GM19035 (cell line): ENCODE measurements around the gene SLC25A29.
"Not testable (repeated sequence)": the region's sequence is repeated elsewhere in the genome, so short reads cannot be mapped to it uniquely, and the experiment has no call there.

Experiments
- ATAC-seq: cut with Tn5 transposase; IDR thresholded peaks from one replicate; pipeline ENCODE4 v1.9.1; 2021; ENCODE audit not compliant: unreplicated experiment

SLC25A29 gene

GRCh38 chr14:100294963-100295330 lies 11.3 kb downstream of the SLC25A29 start:
- no peak for ATAC-seq

- no peak for ATAC-seq
Observed at GRCh38 chr14:100294213-100294962, 11.9 kb downstream of the SLC25A29 start.

GRCh38 chr14:100293497-100294212 lies 12.6 kb downstream of the SLC25A29 start:
- no peak for ATAC-seq

- no peak for ATAC-seq
Observed at GRCh38 chr14:100292776-100293461, 13.3 kb downstream of the SLC25A29 start.

GRCh38 chr14:100292301-100292775 lies 13.9 kb downstream of the SLC25A29 start:
- ATAC-seq, result no peak

- ATAC-seq, result no peak
Observed at GRCh38 chr14:100291305-100292075, 14.8 kb downstream of the SLC25A29 start.

- no peak for ATAC-seq
Observed at GRCh38 chr14:100290607-100291304, 15.5 kb downstream of the SLC25A29 start.

GRCh38 chr14:100289916-100290606 lies 16.2 kb downstream of the SLC25A29 start:
- ATAC-seq, result no peak

GRCh38 chr14:100288382-100289185 lies 17.7 kb downstream of the SLC25A29 start:
- ATAC-seq, result no peak

- ATAC-seq, result not testable (repeated sequence)
Observed at GRCh38 chr14:100287998-100288295, 18.3 kb downstream of the SLC25A29 start.

- no peak for ATAC-seq
Observed at GRCh38 chr14:100287202-100287997, 18.8 kb downstream of the SLC25A29 start.

- no peak for ATAC-seq
Observed at GRCh38 chr14:100286484-100287191, 19.6 kb downstream of the SLC25A29 start.

GRCh38 chr14:100285913-100286400 lies 20.3 kb downstream of the SLC25A29 start:
- no peak for ATAC-seq

- ATAC-seq, result peak; percentile 81
Observed at GRCh38 chr14:100285021-100285912, 21.0 kb downstream of the SLC25A29 start.

- no peak for ATAC-seq
Observed at GRCh38 chr14:100283984-100284881, 22.0 kb downstream of the SLC25A29 start.
